GM21526 (cell line): ENCODE measurements around the gene OR52K2.
"Not testable (repeated sequence)": the region's sequence is repeated elsewhere in the genome, so short reads cannot be mapped to it uniquely, and the experiment has no call there.

Source experiments
- ATAC-seq: cut with Tn5 transposase; IDR thresholded peaks from one replicate; pipeline ENCODE4 v1.9.1; 2021; ENCODE audit warnings: moderate library complexity; ENCODE audit not compliant: unreplicated experiment, low FRiP score

Gene OR52K2

DNA sequence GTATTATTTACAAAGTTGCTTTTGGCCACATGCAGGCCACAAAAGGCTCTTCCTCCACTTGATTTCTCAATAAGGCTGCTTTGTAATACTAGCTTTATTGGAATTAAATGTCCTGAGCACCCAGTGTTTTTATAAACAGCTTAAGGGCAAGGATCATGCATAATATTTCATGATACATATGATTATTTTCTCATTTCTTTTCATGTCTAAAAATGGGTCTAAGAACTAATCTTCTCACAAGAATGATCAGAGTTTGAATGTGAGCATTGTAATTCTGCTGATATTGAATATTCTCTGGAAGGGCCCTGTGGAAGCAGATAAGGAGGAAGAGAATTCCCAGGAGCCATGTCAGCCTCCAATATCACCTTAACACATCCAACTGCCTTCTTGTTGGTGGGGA lies at the start of gene OR52K2:
TSS of gene OR52K2 (plus strand) at position 301 of the 400 bp plus-strand sequence. CDS start at position 346, 45 bp downstream.
- ATAC-seq, result no peak

- ATAC-seq, result not testable (repeated sequence)
These were observed 42.9 kb upstream of the OR52K2 start for GRCh38 chr11:4406206-4406605.

GRCh38 chr11:4416306-4416705 lies 32.8 kb upstream of the OR52K2 start:
- no peak for ATAC-seq

DNA sequence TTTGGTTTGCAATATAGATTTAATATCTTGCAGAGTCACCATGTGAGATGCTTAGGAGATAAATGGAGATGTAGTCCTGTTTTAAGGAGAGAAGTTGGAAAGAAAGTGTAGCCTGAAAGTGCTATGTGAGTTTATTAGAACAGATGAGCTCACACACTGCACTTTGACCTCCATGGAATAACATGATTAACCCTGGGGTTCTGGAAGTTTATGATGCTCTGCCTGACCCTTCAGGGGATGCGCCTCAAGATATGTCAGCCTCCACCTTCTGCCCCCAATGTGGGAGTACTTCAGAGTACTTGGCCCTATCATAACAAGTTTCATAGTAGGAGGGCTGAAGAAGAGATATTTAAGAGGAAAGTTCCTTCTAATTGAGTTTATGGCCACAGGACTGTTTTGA lies 32.3 kb upstream of the OR52K2 start:
- ATAC-seq, result no peak

- no peak for ATAC-seq
These were observed 30.7 kb upstream of the OR52K2 start for GRCh38 chr11:4418403-4418802.

GRCh38 chr11:4430051-4430450 lies 19.0 kb upstream of the OR52K2 start:
- ATAC-seq, result no peak

- ATAC-seq, result no peak
These were observed 15.2 kb upstream of the OR52K2 start for GRCh38 chr11:4433856-4434255.

GRCh38 chr11:4436411-4436810 lies 12.7 kb upstream of the OR52K2 start:
- no peak for ATAC-seq

- ATAC-seq, result no peak
These were observed 7.6 kb upstream of the OR52K2 start for GRCh38 chr11:4441515-4441914.

DNA sequence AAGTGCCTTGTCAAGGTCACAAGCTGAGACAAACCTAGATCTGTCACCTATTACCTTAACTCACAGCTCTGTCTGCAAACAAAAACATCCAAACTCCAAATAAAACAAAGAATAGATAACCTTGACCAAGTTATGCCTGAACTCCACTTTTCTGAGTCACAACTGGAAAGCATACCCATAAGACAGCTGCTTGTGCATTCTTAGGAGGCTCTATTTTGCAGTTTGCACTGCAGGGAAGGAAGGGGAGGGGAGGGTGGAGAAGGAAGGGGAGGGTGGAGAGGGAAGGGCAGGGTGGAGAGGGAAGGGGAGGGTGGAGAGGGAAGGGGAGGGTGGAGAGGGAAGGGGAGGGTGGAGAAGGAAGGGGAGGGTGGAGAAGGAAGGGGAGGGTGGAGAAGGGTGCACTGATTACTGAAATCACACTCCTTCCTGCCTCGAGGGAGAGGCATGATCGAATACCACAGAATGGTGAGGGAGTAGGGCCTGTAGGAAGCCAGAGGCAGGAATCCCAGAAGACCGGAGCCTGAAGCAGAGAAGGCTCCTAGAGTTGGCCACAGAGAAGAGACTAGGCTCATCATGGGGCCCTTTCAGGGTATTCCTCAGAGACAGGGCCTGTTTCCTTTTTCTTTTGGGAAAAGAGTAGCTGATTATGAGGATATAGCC lies 5.7 kb upstream of the OR52K2 start:
- no peak for ATAC-seq

DNA sequence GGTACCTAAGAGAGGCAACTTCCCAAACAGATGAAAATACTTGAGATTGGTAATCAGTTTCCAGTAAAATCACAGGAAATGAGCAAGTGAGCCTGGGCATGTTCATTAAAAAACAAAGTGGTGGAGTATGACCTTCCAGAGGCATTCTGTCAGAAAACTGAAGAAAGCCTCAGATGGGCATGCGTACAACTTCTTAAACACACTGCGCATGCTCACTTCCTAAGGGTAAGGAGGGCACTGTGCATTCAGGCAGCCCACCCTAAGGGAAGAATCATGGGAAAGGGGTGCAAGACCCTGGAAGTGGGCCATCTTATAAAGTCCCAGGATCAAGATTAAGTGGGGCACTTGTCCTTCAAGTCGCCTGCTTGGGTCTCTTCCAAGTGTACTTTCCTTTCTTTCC lies 4.0 kb downstream of the OR52K2 start:
- ATAC-seq, result no peak

DNA sequence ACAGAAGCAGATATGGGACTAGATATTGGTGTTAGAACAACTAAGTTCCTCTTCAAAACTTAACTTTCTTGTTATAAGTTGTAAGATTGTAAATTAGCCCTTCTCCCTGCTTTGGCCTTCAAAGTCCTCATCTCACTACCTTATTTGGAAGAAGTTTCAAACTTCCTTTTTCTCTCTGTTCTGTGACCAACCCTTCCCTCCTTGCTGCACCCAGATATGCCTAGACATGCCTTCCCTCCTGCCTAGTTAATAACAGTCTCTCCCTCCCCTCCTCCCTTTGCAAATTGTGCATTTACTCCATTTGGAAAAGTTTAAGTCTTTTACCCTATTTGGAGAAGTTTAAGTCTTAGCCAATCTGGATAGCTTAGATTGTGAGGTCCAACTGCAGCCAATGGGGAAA lies 4.9 kb downstream of the OR52K2 start:
- ATAC-seq, result no peak

- ATAC-seq, result no peak
These were observed 6.3 kb downstream of the OR52K2 start for GRCh38 chr11:4455419-4455818.

DNA sequence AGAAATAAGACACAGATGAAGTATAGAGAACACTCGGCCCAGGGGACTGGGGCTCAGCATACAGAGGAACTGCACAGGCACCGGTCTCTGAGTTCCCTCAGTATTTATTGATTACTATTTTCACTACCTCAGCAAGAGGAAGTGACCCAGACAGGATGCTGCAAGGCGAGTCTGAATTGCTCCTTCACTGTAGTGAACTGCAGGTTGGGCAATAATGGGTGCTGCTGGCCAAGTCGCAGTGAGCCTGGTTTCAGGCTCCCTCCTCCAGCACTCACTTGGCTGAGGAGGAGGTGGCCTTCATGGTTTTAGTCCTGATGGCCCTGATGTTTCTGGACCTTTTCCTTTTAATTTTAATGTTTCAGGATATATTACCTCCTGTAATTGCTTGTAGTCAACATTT lies 10.4 kb downstream of the OR52K2 start:
- ATAC-seq, result no peak

DNA sequence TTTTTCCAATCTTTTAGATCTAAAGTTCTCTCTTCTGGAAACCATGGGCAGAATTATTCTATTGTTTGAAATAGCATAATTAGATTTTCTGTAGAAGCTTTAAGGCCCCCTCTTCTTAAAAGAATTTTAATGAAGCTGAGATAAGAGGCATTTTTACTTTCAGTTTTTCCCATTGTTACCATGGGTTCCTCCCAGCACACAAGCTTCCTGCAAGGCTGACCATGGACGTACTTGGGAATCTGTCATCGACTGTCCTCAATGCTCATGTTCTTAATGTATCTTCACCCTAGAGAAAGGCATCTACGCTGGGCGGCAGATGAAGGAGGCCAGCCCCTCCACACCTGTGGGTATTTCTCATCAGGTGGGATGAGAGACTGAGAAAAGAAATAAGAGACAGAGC lies 11.1 kb downstream of the OR52K2 start:
- no peak for ATAC-seq

DNA sequence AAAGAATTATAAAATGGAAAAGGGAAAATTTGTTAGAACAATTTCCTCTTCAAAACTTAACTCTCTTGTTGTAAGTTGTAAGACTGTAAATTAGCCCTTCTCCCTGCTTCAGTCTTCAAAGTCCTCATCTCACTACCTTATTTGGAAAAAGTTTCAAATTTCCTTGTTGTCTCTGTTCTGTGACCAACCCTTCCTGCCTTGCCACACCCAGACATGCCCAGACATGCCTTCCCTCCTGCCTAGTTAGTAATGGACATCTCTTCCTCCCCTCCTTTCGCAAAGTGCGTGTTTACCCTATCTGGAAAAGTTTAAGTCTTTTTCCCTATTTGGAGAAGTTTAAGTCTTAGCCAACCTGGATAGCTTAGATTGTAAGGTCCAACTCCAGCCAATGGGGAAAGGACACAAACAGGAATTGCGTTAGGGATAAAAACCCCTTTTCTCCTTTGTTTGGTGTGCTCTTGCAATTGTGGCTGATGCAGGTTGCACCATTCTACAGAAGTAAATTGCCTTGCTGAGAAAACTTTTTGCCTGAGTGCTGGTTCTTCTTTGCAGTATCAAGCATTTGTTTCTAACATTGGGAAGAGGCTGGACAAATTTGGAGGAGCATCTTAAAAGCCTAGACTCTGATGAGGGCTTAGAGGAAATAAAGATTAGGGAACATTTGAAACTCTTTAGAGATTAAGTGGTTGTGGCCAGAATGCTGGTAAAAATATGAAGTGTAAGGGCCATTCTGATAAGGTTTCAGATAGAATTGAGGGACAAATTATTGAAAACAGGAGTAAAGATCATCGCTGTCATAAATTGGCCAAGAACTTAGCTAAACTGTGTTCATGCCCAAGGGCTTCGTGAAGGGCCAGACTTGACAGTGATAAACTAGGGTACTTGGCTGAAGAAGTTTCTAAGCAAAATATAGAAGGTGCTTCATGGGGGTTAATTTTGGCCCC lies 15.4 kb downstream of the OR52K2 start:
- ATAC-seq, result no peak

DNA sequence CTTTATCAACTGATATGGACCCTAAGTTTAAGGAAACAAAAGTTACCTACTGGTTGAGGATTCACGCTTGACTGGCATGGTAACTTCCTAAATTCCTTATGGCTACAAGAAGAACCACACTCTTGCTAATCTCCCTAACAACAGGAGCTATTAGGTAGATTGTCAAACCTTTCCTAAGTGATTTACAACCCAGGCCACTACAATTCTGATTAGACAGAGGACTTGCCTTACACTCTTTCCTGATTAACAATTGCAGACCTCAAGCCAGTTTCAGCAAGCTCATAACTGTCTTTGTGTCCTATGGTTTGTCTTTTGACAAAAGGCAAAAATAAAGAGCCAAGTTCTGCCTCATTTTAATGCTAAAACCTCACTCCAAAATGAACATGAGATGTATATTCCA lies 16.3 kb downstream of the OR52K2 start:
- no peak for ATAC-seq

- no peak for ATAC-seq
These were observed 17.2 kb downstream of the OR52K2 start for GRCh38 chr11:4466131-4466870.

GRCh38 chr11:4466871-4467442 lies 17.9 kb downstream of the OR52K2 start:
- no peak for ATAC-seq

DNA sequence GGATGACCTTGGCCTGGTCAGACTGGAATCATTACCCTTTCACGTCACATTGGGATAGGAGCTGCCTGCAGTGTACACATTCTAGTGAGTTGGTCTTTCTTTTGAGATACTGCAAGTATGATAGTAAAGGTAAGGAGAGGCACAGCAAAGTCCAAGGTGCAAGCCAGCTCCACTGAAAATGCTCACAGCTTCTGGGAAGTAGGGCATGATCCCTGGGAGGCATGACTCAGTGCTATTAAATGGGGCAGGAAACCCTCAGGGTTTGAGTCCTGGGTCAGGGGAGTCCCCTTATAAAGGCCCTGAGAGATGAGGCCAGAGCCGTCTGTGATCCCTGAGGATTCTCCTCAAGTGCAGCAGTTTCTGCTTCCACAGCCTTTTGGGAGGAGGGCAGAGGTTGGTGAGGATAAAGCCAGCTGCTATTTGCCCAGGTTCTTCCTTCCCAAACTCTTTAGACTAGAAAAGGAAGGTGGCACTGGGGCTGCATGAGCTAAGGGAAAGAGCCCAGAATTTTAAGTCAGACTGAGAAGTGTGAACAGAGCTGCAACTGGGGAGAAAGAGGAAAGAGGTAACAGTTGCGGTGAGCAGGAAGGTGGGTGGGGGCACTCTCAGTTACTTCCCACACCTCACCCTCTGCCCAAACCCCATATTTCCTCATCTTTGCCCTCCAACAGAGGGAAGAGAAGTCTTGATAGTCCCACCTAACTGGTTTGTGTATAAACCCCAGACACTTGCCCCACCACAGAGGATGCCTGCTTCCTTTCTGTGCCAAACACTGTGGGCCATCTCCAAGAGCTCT lies 18.9 kb downstream of the OR52K2 start:
- ATAC-seq, result no peak
